Motor neuron (in vitro differentiated cells): ENCODE measurements around the gene JPH3. TPM values are rescaled to one million over a fixed set of nuclear protein-coding genes. Genes with fewer than 3 reads are reported as not detected.
A peak's percentile ranks its signal among the peaks of the same experiment; 100 is the strongest.

ENCODE experiments used
- ATAC-seq, 8 experiments: fragments of 200-7000 bp; cut with Tn5 transposase; replicated peaks in 6 of 8; 2 replicates each; pipeline ENCODE4 v1.8.0; 2021; ENCODE audit warnings: mild to moderate bottlenecking in 8 of 8, moderate library complexity in 8 of 8
- H3K27ac ChIP-seq, 2 donors: fragments of 250-450 bp; sonication (Bioruptor Pico); 2 replicates each; pipeline ENCODE4 v1.9.0; 2021; ENCODE audit warnings: antibody characterized with exemption in 2 of 2, mild to moderate bottlenecking in 2 of 2, moderate library complexity in 1 of 2
- H3K4me1 ChIP-seq, 2 donors: fragments of 250-450 bp; sonication (Bioruptor Pico); replicated peaks in 1 of 2; 2 replicates each; pipeline ENCODE4 v1.6.1; 2021; ENCODE audit warnings: antibody characterized with exemption in 2 of 2, mild to moderate bottlenecking in 2 of 2, moderate library complexity in 1 of 2
- H3K4me3 ChIP-seq, 5 donors: fragments of 250-450 bp; sonication (Bioruptor Pico); 2 replicates each; pipeline ENCODE4 v1.9.0; 2021; ENCODE audit warnings: antibody characterized with exemption in 5 of 5, mild to moderate bottlenecking in 5 of 5, moderate library complexity in 4 of 5
- whole genome bisulfite sequencing, 10 experiments: fragments of 450-650 bp; shearing (Covaris generic); methylation state at CpG; one replicate each; pipeline ENCODE4 v1.0.0; 2022; 5-methylcytosine and 5-hydroxymethylcytosine counted together
- in situ Hi-C, 9 experiments: fragments of 400-800 bp; cut with MboI; loops; one replicate each; pipeline ENCODE4 v1.15.0; 2021; ENCODE audit warnings: low sequenced_read_pairs in 9 of 9, low pct_unique_long_range_greater_than_20kb in 2 of 9; ENCODE audit not compliant: unreplicated experiment in 9 of 9
- total RNA-seq, 8 experiments: library from RNA; unstranded; fragments of 300-600 nt; gene quantifications; 2 replicates each; pipeline versions ENCODE4 v1.2.3 to v1.2.4, GENCODE V29; 2022

The JPH3 gene
- total RNA-seq, 8 experiments from 2014 or later, result 0.51 to 23.5 (median 12.8) TPM

GRCh38 chr16:87684711-87685404 lies 82.5 kb downstream of the JPH3 start:
- H3K4me3 ChIP-seq, result no peak overlapping the region
- no peak for ATAC-seq
- WGBS, 10 experiments, result 20 to 92% methylated on average over 1 to 5 of the region's 35 CpGs; no CpG with 5 or more reads in 8 of the 10 experiments
- no peak overlapping the region for H3K27ac ChIP-seq
- no peaks in the 10 kb centered on the region for H3K4me1 ChIP-seq
- in situ Hi-C loops, result no loop called here

GRCh38 chr16:87685405-87685755 lies 83.1 kb downstream of the JPH3 start:
- H3K4me1 ChIP-seq, result no peaks in the 10 kb centered on the region
- H3K4me3 ChIP-seq, result no peak overlapping the region
- in situ Hi-C loops, result no loop called here
- WGBS, 10 experiments, result 76 to 100% (median 88%) methylated on average over 1 to 9 of the region's 19 CpGs; no CpG with 5 or more reads in 4 of the 10 experiments
- ATAC-seq, result no peak
- no peak overlapping the region for H3K27ac ChIP-seq

- WGBS, 10 experiments, result 50 to 100% (median 100%) methylated on average over 1 to 7 of the region's 13 CpGs; no CpG with 5 or more reads in 3 of the 10 experiments
- no peak for ATAC-seq
- in situ Hi-C loops, result no loop called here
- H3K4me3 ChIP-seq, result no peak overlapping the region
- H3K27ac ChIP-seq, result no peak overlapping the region
- H3K4me1 ChIP-seq, result no peaks in the 10 kb centered on the region
Measured at GRCh38 chr16:87685766-87686165, 83.5 kb downstream of the JPH3 start.

GRCh38 chr16:87686697-87687096 lies 84.4 kb downstream of the JPH3 start:
- WGBS, 10 experiments, result 78 to 95% methylated on average over 4 to 6 of the region's 13 CpGs; no CpG with 5 or more reads in 8 of the 10 experiments
- no peak for ATAC-seq
- in situ Hi-C loops, result no loop called here

GRCh38 chr16:87687126-87687910 lies 85.0 kb downstream of the JPH3 start:
- WGBS, 10 experiments, result 0 to 100% (median 38%) methylated on average over 1 to 2 of the region's 31 CpGs; no CpG with 5 or more reads in 4 of the 10 experiments
- in situ Hi-C loops, result no loop called here
- H3K4me3 ChIP-seq, result no peak overlapping the region
- ATAC-seq, result peak in 2 of 8 experiments; percentile 12 to 73
- H3K4me1 ChIP-seq, result no peaks in the 10 kb centered on the region
- H3K27ac ChIP-seq, result no peak overlapping the region

More at GRCh38 chr16:87686697-87687096, 84.4 kb downstream of the JPH3 start:
- Histone ChIP-seq H3K27ac (no peak overlapping the region), H3K4me1 (no peaks in the 10 kb centered on the region), H3K4me3 (no peak overlapping the region)

GRCh38 chr16:87687998-87688529 lies 85.8 kb downstream of the JPH3 start:
- no peak for ATAC-seq
- in situ Hi-C loops, result no loop called here
- Histone ChIP-seq H3K4me1 (no peaks in the 10 kb centered on the region), H3K27ac (no peak overlapping the region), H3K4me3 (no peak overlapping the region)
- 93% methylated on average over 5 of the region's 14 CpGs; no CpG with 5 or more reads in 9 of the 10 experiments for WGBS, 10 experiments

GRCh38 chr16:87688876-87689815 lies 86.8 kb downstream of the JPH3 start:
- in situ Hi-C loops, result no loop called here
- peak in 1 of 8 experiments; percentile 11 for ATAC-seq

GRCh38 chr16:87689956-87690465 lies 87.7 kb downstream of the JPH3 start:
- 96% methylated on average over 9 of the region's 46 CpGs; no CpG with 5 or more reads in 9 of the 10 experiments for WGBS, 10 experiments

More at GRCh38 chr16:87688876-87689815, 86.8 kb downstream of the JPH3 start:
- Histone ChIP-seq H3K27ac (no peak overlapping the region), H3K4me3 (no peak overlapping the region), H3K4me1 (no peaks in the 10 kb centered on the region)
- WGBS, 10 experiments, result 23 to 100% (median 85%) methylated on average over 1 to 6 of the region's 45 CpGs; no CpG with 5 or more reads in 3 of the 10 experiments

GRCh38 chr16:87690911-87691685 lies 88.8 kb downstream of the JPH3 start:
- in situ Hi-C loops, result no loop called here
- no peak for ATAC-seq
- no peak overlapping the region for H3K27ac ChIP-seq
- WGBS, 10 experiments, result 86% methylated on average over 4 of the region's 33 CpGs; no CpG with 5 or more reads in 9 of the 10 experiments
- H3K4me1 ChIP-seq, result no peaks in the 10 kb centered on the region
- H3K4me3 ChIP-seq, result no peak overlapping the region

More at GRCh38 chr16:87689956-87690465, 87.7 kb downstream of the JPH3 start:
- in situ Hi-C loops, result no loop called here
- Histone ChIP-seq H3K4me1 (no peaks in the 10 kb centered on the region), H3K27ac (no peak overlapping the region), H3K4me3 (no peak overlapping the region)
- ATAC-seq, result no peak

- ATAC-seq, result peak in 1 of 8 experiments; percentile 4
- Histone ChIP-seq H3K4me1 (no peaks in the 10 kb centered on the region), H3K4me3 (no peak overlapping the region), H3K27ac (no peak overlapping the region)
- in situ Hi-C loops, result no loop called here
- 20 to 100% (median 98%) methylated on average over 1 to 8 of the region's 14 CpGs; no CpG with 5 or more reads in 6 of the 10 experiments for WGBS, 10 experiments
Measured at GRCh38 chr16:87691686-87692079, 89.4 kb downstream of the JPH3 start.

- no peaks in the 10 kb centered on the region for H3K4me1 ChIP-seq
- H3K4me3 ChIP-seq, result no peak overlapping the region
- in situ Hi-C loops, result no loop called here
- H3K27ac ChIP-seq, result no peak overlapping the region
- peak in 1 of 8 experiments; percentile 5 for ATAC-seq
- 92 to 100% (median 100%) methylated on average over 1 to 2 of the region's 7 CpGs; no CpG with 5 or more reads in 7 of the 10 experiments for WGBS, 10 experiments
Measured at GRCh38 chr16:87692176-87692575, 89.9 kb downstream of the JPH3 start.

- no peak for ATAC-seq
- H3K4me1 ChIP-seq, result no peaks in the 10 kb centered on the region
- 64 to 100% (median 100%) methylated on average over 1 to 10 of the region's 12 CpGs; no CpG with 5 or more reads in 4 of the 10 experiments for WGBS, 10 experiments
- in situ Hi-C loops, result no loop called here
- H3K4me3 ChIP-seq, result no peak overlapping the region
- H3K27ac ChIP-seq, result no peak overlapping the region
Measured at GRCh38 chr16:87692756-87693155, 90.4 kb downstream of the JPH3 start.
